ENCODE results near the gene COX6B1. TPM values are rescaled to one million over a fixed set of nuclear protein-coding genes. Genes with fewer than 3 reads are reported as not detected.

COX6B1 gene
- polyA plus RNA-seq, 2 donors, result 1,022 to 1,339 TPM

GRCh38 chr19:35656700-35657099 lies 8.6 kb downstream of the COX6B1 start:
- Histone ChIP-seq H3K9me3 (ENCODE audit: control insufficient read depth in 2 of 2, insufficient read depth in 1 of 2, low read depth in 1 of 2, low read length in 1 of 2) (no peaks in the 10 kb centered on the region), H3K4me3 (ENCODE audit: low read depth in 1 of 2, low read length in 2 of 2) (no peak overlapping the region), H3K27ac (ENCODE audit: low read depth in 2 of 2, low read length in 1 of 2) (no peak overlapping the region), H3K4me1 (ENCODE audit: control insufficient read depth in 2 of 2, insufficient read depth in 2 of 2, low read length in 1 of 2) (no peaks in the 10 kb centered on the region), H3K36me3 (ENCODE audit: control insufficient read depth in 2 of 2, insufficient read depth in 2 of 2, low read length in 1 of 2) (peaks cover 20 to 25% of the 10 kb centered on the region in 2 donors), H3K27me3 (ENCODE audit: control insufficient read depth in 1 of 2, insufficient read depth in 2 of 2, low read length in 2 of 2) (no peaks in the 10 kb centered on the region)
- 92 to 94% methylated on average over 6 of the region's 6 CpGs for WGBS, 2 donors

- Histone ChIP-seq H3K27me3 (ENCODE audit: control insufficient read depth in 1 of 2, insufficient read depth in 2 of 2, low read length in 2 of 2) (no peaks in the 10 kb centered on the region), H3K4me1 (ENCODE audit: control insufficient read depth in 2 of 2, insufficient read depth in 2 of 2, low read length in 1 of 2) (no peaks in the 10 kb centered on the region), H3K4me3 (ENCODE audit: low read depth in 1 of 2, low read length in 2 of 2) (no peak overlapping the region), H3K36me3 (ENCODE audit: control insufficient read depth in 2 of 2, insufficient read depth in 2 of 2, low read length in 1 of 2) (peaks cover 20 to 25% of the 10 kb centered on the region in 2 donors), H3K27ac (ENCODE audit: low read depth in 2 of 2, low read length in 1 of 2) (no peak overlapping the region), H3K9me3 (ENCODE audit: control insufficient read depth in 2 of 2, insufficient read depth in 1 of 2, low read depth in 1 of 2, low read length in 1 of 2) (no peaks in the 10 kb centered on the region)
- 90 to 91% methylated on average over 15 of the region's 15 CpGs for WGBS, 2 donors
Observed at GRCh38 chr19:35657904-35658700, 10.0 kb downstream of the COX6B1 start.

GRCh38 chr19:35661995-35662340 lies 13.8 kb downstream of the COX6B1 start:
- H3K9me3 ChIP-seq (ENCODE audit: control insufficient read depth in 2 of 2, insufficient read depth in 1 of 2, low read depth in 1 of 2, low read length in 1 of 2), result no peaks in the 10 kb centered on the region
- H3K4me1 ChIP-seq (ENCODE audit: control insufficient read depth in 2 of 2, insufficient read depth in 2 of 2, low read length in 1 of 2), result no peaks in the 10 kb centered on the region
- H3K27me3 ChIP-seq (ENCODE audit: control insufficient read depth in 1 of 2, insufficient read depth in 2 of 2, low read length in 2 of 2), result no peaks in the 10 kb centered on the region
- 96 to 97% methylated on average over 6 of the region's 6 CpGs for WGBS, 2 donors
- H3K27ac ChIP-seq (ENCODE audit: low read depth in 2 of 2, low read length in 1 of 2), result no peak overlapping the region
- no peak overlapping the region for H3K4me3 ChIP-seq (ENCODE audit: low read depth in 1 of 2, low read length in 2 of 2)
- H3K36me3 ChIP-seq (ENCODE audit: control insufficient read depth in 2 of 2, insufficient read depth in 2 of 2, low read length in 1 of 2), result peaks cover 11 to 21% of the 10 kb centered on the region in 2 donors

- WGBS, 2 donors, result 79 to 81% methylated on average over 3 of the region's 3 CpGs
- Histone ChIP-seq H3K4me1 (ENCODE audit: control insufficient read depth in 2 of 2, insufficient read depth in 2 of 2, low read length in 1 of 2) (no peaks in the 10 kb centered on the region), H3K4me3 (ENCODE audit: low read depth in 1 of 2, low read length in 2 of 2) (no peak overlapping the region), H3K36me3 (ENCODE audit: control insufficient read depth in 2 of 2, insufficient read depth in 2 of 2, low read length in 1 of 2) (peaks cover 4 to 10% of the 10 kb centered on the region in 2 donors), H3K27me3 (ENCODE audit: control insufficient read depth in 1 of 2, insufficient read depth in 2 of 2, low read length in 2 of 2) (no peaks in the 10 kb centered on the region), H3K9me3 (ENCODE audit: control insufficient read depth in 2 of 2, insufficient read depth in 1 of 2, low read depth in 1 of 2, low read length in 1 of 2) (no peaks in the 10 kb centered on the region), H3K27ac (ENCODE audit: low read depth in 2 of 2, low read length in 1 of 2) (no peak overlapping the region)
Observed at GRCh38 chr19:35663981-35664380, 15.9 kb downstream of the COX6B1 start.

- H3K36me3 ChIP-seq (ENCODE audit: control insufficient read depth in 2 of 2, insufficient read depth in 2 of 2, low read length in 1 of 2), result peaks cover 4 to 10% of the 10 kb centered on the region in 2 donors
- WGBS, 2 donors, result 94 to 96% methylated on average over 24 of the region's 24 CpGs
- H3K4me3 ChIP-seq (ENCODE audit: low read depth in 1 of 2, low read length in 2 of 2), result no peak overlapping the region
- H3K9me3 ChIP-seq (ENCODE audit: control insufficient read depth in 2 of 2, insufficient read depth in 1 of 2, low read depth in 1 of 2, low read length in 1 of 2), result no peaks in the 10 kb centered on the region
- H3K4me1 ChIP-seq (ENCODE audit: control insufficient read depth in 2 of 2, insufficient read depth in 2 of 2, low read length in 1 of 2), result no peaks in the 10 kb centered on the region
- no peak overlapping the region for H3K27ac ChIP-seq (ENCODE audit: low read depth in 2 of 2, low read length in 1 of 2)
- H3K27me3 ChIP-seq (ENCODE audit: control insufficient read depth in 1 of 2, insufficient read depth in 2 of 2, low read length in 2 of 2), result no peaks in the 10 kb centered on the region
Observed at GRCh38 chr19:35665157-35665556, 17.0 kb downstream of the COX6B1 start.

- Histone ChIP-seq H3K36me3 (ENCODE audit: control insufficient read depth in 2 of 2, insufficient read depth in 2 of 2, low read length in 1 of 2) (peaks cover 4 to 10% of the 10 kb centered on the region in 2 donors), H3K27me3 (ENCODE audit: control insufficient read depth in 1 of 2, insufficient read depth in 2 of 2, low read length in 2 of 2) (no peaks in the 10 kb centered on the region), H3K4me1 (ENCODE audit: control insufficient read depth in 2 of 2, insufficient read depth in 2 of 2, low read length in 1 of 2) (no peaks in the 10 kb centered on the region), H3K9me3 (ENCODE audit: control insufficient read depth in 2 of 2, insufficient read depth in 1 of 2, low read depth in 1 of 2, low read length in 1 of 2) (no peaks in the 10 kb centered on the region), H3K4me3 (ENCODE audit: low read depth in 1 of 2, low read length in 2 of 2) (no peak overlapping the region), H3K27ac (ENCODE audit: low read depth in 2 of 2, low read length in 1 of 2) (no peak overlapping the region)
- WGBS, 2 donors, result 71 to 83% methylated on average over 7 of the region's 7 CpGs
Observed at GRCh38 chr19:35665604-35666003, 17.5 kb downstream of the COX6B1 start.

- 58 to 65% methylated on average over 16 of the region's 16 CpGs for WGBS, 2 donors
- Histone ChIP-seq H3K9me3 (ENCODE audit: control insufficient read depth in 2 of 2, insufficient read depth in 1 of 2, low read depth in 1 of 2, low read length in 1 of 2) (no peaks in the 10 kb centered on the region), H3K4me3 (ENCODE audit: low read depth in 1 of 2, low read length in 2 of 2) (no peak within 1 kb of the TSS), H3K36me3 (ENCODE audit: control insufficient read depth in 2 of 2, insufficient read depth in 2 of 2, low read length in 1 of 2) (peaks cover under 1 to 9% of the 10 kb centered on the region in 2 donors), H3K27me3 (ENCODE audit: control insufficient read depth in 1 of 2, insufficient read depth in 2 of 2, low read length in 2 of 2) (no peaks in the 10 kb centered on the region), H3K4me1 (ENCODE audit: control insufficient read depth in 2 of 2, insufficient read depth in 2 of 2, low read length in 1 of 2) (no peaks in the 10 kb centered on the region), H3K27ac (ENCODE audit: low read depth in 2 of 2, low read length in 1 of 2) (no peak within 1 kb of the TSS)
Observed at GRCh38 chr19:35666251-35666913, 18.3 kb downstream of the COX6B1 start, which contains the start of gene UPK1A. UPK1A (plus strand) TSS chr19:35666517; CDS start chr19:35666813, 296 bp downstream.

- 65 to 73% methylated on average over 6 of the region's 6 CpGs for WGBS, 2 donors
- Histone ChIP-seq H3K4me1 (ENCODE audit: control insufficient read depth in 2 of 2, insufficient read depth in 2 of 2, low read length in 1 of 2) (peaks cover 3 to 4% of the 10 kb centered on the region in 2 donors), H3K4me3 (ENCODE audit: low read depth in 1 of 2, low read length in 2 of 2) (no peak overlapping the region), H3K27ac (ENCODE audit: low read depth in 2 of 2, low read length in 1 of 2) (no peak overlapping the region), H3K36me3 (ENCODE audit: control insufficient read depth in 2 of 2, insufficient read depth in 2 of 2, low read length in 1 of 2) (peaks cover 0 to 5% of the 10 kb centered on the region in 2 donors), H3K27me3 (ENCODE audit: control insufficient read depth in 1 of 2, insufficient read depth in 2 of 2, low read length in 2 of 2) (no peaks in the 10 kb centered on the region), H3K9me3 (ENCODE audit: control insufficient read depth in 2 of 2, insufficient read depth in 1 of 2, low read depth in 1 of 2, low read length in 1 of 2) (no peaks in the 10 kb centered on the region)
Observed at GRCh38 chr19:35669566-35669965, 21.4 kb downstream of the COX6B1 start.

- peaks cover 0 to 5% of the 10 kb centered on the region in 2 donors for H3K36me3 ChIP-seq (ENCODE audit: control insufficient read depth in 2 of 2, insufficient read depth in 2 of 2, low read length in 1 of 2)
- no peaks in the 10 kb centered on the region for H3K27me3 ChIP-seq (ENCODE audit: control insufficient read depth in 1 of 2, insufficient read depth in 2 of 2, low read length in 2 of 2)
- no peak overlapping the region for H3K27ac ChIP-seq (ENCODE audit: low read depth in 2 of 2, low read length in 1 of 2)
- no peaks in the 10 kb centered on the region for H3K9me3 ChIP-seq (ENCODE audit: control insufficient read depth in 2 of 2, insufficient read depth in 1 of 2, low read depth in 1 of 2, low read length in 1 of 2)
- peaks cover 3 to 4% of the 10 kb centered on the region in 2 donors for H3K4me1 ChIP-seq (ENCODE audit: control insufficient read depth in 2 of 2, insufficient read depth in 2 of 2, low read length in 1 of 2)
- no peak overlapping the region for H3K4me3 ChIP-seq (ENCODE audit: low read depth in 1 of 2, low read length in 2 of 2)
- WGBS, 2 donors, result 50 to 65% methylated on average over 4 of the region's 4 CpGs
Observed at GRCh38 chr19:35669974-35670373, 21.9 kb downstream of the COX6B1 start.

Data from esophagus (tissue), 2 donors.